HUES6 (cell line): Measurements from ENCODE around the gene SASH1.

ENCODE experiments used
- H3K27ac ChIP-seq: 2 replicates; pipeline ENCODE4 v1.7.0; 2013; ENCODE audit warnings: low read depth, mild to moderate bottlenecking, low read length, inconsistent platforms
- H3K27me3 ChIP-seq: 2 replicates; pipeline ENCODE4 v1.6.1; 2013; ENCODE audit warnings: low read length; ENCODE audit not compliant: control insufficient read depth, insufficient read depth
- H3K36me3 ChIP-seq: 2 replicates; pipeline ENCODE4 v1.6.1; 2013; ENCODE audit warnings: low read length; ENCODE audit not compliant: control insufficient read depth, insufficient read depth
- H3K4me1 ChIP-seq: 2 replicates; pipeline ENCODE4 v1.6.1; 2013; ENCODE audit warnings: low read length; ENCODE audit not compliant: control insufficient read depth, insufficient read depth
- H3K4me3 ChIP-seq: 2 replicates; pipeline ENCODE4 v1.5.1; 2013; ENCODE audit warnings: low read depth, low read length
- H3K9ac ChIP-seq: one replicate; pipeline ENCODE4 v1.6.1; 2013; ENCODE audit warnings: mild to moderate bottlenecking, low read length
- H3K9me3 ChIP-seq: 2 replicates; pipeline ENCODE4 v1.6.1; 2013; ENCODE audit warnings: low read depth, low read length; ENCODE audit not compliant: control insufficient read depth, insufficient read depth

SASH1 gene

DNA sequence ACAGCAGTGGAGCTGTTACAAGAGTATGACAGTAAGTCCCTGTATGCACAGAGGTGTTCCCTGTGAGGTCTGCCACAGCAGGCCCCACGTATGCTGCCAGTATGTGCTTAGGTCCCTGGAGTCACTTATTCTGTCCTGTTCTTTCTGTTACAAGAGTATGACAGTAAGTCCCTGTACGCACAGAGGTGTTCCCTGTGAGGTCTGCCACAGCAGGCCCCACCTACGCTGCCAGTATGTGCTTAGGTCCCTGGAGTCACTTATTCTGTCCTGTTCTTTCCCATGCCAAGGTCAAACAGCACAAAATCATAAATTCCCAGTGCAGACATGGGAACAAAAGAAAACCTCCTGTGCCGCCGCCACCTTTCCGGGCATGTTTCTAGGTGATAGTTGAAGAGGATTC lies 192.2 kb downstream of the SASH1 start:
- H3K27me3 ChIP-seq: no peaks in the 10 kb centered on the region
- no peak overlapping the region for H3K4me3 ChIP-seq
- no peak overlapping the region for H3K9ac ChIP-seq
- peaks cover 70% of the 10 kb centered on the region for H3K36me3 ChIP-seq
- H3K4me1 ChIP-seq: peaks cover 24% of the 10 kb centered on the region
- no peaks in the 10 kb centered on the region for H3K9me3 ChIP-seq
- H3K27ac ChIP-seq: no peak overlapping the region

DNA sequence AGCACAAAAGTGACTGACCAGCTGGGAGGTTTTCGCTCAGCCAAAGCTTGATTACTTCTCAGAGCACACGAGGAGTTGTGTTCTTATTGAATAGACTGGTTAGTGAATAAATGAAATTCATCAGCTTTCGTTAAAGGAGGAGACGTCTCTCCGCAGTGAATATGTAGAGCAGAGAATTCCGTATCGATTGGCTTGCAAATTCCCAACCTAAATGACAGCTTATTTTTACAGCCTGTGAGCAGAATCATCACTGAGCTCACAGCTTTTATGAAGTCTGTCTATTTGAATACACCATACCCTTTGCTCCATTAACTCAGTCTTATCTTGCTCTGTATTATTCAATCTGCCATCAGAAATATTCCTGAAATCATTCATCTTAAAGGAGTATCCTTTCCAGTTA lies 192.7 kb downstream of the SASH1 start:
- H3K9ac ChIP-seq: no peak overlapping the region
- no peak overlapping the region for H3K27ac ChIP-seq
- H3K27me3 ChIP-seq: no peaks in the 10 kb centered on the region
- no peak overlapping the region for H3K4me3 ChIP-seq
- H3K4me1 ChIP-seq: peaks cover 20% of the 10 kb centered on the region
- H3K9me3 ChIP-seq: no peaks in the 10 kb centered on the region
- peaks cover 75% of the 10 kb centered on the region for H3K36me3 ChIP-seq

DNA sequence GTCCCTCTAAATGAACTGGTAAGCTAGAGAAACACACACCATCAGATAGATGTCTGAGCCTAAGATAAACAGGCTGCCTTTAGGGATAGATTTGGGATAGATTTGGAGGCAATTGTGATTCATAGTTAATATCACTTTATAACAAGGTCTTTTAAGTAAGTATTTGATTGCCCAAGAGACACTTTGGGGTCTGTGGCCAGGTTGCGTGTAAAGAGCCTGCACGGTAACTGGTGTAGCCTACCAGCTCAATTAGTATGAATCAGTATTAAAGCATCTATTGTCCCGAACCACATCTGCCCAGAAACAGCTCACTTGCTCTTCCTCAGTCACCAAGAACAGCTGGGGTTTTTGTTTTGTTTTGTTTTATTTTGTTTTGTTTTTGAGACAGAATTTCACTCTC lies 193.3 kb downstream of the SASH1 start:
- H3K9ac ChIP-seq: no peak overlapping the region
- peaks cover 15% of the 10 kb centered on the region for H3K4me1 ChIP-seq
- H3K9me3 ChIP-seq: no peaks in the 10 kb centered on the region
- no peaks in the 10 kb centered on the region for H3K27me3 ChIP-seq
- no peak overlapping the region for H3K4me3 ChIP-seq
- no peak overlapping the region for H3K27ac ChIP-seq
- peaks cover 81% of the 10 kb centered on the region for H3K36me3 ChIP-seq

DNA sequence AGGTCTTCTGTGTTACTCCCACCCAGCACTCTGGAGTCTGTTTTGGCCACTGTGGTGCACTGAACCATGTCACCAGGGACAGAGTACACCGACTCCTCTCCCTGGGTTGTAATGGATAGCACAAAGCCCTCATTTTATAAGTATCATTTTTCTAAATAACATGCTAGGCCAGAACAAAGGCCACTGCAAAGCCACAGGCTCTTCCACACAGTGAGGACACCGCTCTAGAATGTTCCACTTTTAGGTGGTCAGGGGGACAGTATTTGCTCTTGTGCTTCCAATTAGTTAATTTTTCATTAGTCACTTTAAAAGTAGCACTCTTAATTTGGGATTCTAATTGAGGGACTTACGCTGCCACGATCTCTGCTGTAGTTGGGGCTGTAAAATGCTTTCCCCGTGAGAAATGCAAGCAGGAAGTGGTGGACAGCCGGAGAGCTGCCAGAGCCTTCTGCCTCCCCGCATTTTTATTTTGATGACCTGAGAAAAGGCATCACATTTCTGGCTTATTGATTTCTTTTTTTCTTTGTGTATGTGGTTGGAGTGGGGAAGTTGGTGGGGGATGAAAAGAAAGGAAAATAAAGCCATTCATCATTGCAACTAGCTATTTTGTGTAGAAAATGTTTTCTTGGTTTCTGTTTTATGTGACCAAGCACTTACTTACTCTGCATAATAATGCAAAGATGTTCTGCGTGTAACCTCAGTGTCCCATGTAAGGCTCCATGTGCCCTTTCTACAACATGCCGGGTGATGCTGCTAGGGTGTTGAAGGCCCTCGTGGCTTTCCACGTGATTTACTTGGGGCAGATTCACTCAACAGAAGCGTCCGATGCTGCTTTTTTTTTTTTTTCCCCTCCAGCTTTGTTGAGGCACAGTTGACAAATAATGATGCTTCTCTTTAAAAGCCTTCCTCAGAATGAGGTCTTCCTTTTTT lies 195.9 kb downstream of the SASH1 start:
- peaks cover 80% of the 10 kb centered on the region for H3K36me3 ChIP-seq
- H3K9me3 ChIP-seq: no peaks in the 10 kb centered on the region
- no peak overlapping the region for H3K4me3 ChIP-seq
- no peaks in the 10 kb centered on the region for H3K27me3 ChIP-seq
- H3K4me1 ChIP-seq: peaks cover 7% of the 10 kb centered on the region; the same call in 1 of the 2 replicates
- no peak overlapping the region for H3K9ac ChIP-seq
- no peak overlapping the region for H3K27ac ChIP-seq

DNA sequence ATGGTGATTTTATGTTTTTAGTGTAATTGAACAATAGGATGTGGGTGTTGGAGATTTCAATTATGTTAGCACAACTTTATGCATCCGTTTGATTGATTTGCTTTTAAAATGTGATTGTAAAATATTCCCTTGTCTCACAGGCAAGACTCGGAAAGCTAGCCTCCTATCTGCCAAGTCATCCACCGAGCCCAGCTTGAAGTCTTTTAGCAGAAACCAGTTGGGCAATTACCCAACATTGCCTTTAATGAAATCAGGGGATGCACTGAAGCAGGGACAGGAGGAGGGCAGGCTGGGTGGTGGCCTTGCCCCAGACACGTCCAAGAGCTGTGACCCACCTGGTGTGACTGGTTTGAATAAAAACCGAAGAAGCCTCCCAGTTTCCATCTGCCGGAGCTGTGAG lies 200.9 kb downstream of the SASH1 start:
- Histone ChIP-seq H3K4me1 (peaks cover under 1% of the 10 kb centered on the region; the same call in 1 of the 2 replicates), H3K27me3 (no peaks in the 10 kb centered on the region), H3K36me3 (peaks cover 83% of the 10 kb centered on the region), H3K27ac (no peak overlapping the region), H3K4me3 (no peak overlapping the region), H3K9ac (no peak overlapping the region), H3K9me3 (no peaks in the 10 kb centered on the region)

DNA sequence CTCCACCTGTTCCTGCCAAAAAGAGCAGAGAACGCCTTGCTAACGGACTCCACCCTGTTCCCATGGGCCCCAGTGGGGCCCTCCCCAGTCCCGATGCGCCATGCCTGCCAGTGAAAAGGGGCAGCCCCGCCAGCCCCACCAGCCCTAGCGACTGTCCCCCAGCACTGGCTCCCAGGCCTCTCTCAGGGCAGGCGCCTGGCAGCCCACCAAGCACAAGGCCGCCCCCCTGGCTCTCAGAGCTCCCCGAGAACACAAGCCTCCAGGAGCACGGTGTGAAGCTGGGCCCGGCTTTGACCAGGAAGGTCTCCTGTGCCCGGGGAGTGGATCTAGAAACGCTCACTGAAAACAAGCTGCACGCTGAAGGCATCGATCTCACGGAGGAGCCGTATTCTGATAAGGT lies 201.8 kb downstream of the SASH1 start:
- H3K9ac ChIP-seq: no peak overlapping the region
- peaks cover 91% of the 10 kb centered on the region for H3K36me3 ChIP-seq
- H3K27ac ChIP-seq: no peak overlapping the region
- H3K4me1 ChIP-seq: no peaks in the 10 kb centered on the region
- H3K27me3 ChIP-seq: no peaks in the 10 kb centered on the region
- no peaks in the 10 kb centered on the region for H3K9me3 ChIP-seq
- no peak overlapping the region for H3K4me3 ChIP-seq

DNA sequence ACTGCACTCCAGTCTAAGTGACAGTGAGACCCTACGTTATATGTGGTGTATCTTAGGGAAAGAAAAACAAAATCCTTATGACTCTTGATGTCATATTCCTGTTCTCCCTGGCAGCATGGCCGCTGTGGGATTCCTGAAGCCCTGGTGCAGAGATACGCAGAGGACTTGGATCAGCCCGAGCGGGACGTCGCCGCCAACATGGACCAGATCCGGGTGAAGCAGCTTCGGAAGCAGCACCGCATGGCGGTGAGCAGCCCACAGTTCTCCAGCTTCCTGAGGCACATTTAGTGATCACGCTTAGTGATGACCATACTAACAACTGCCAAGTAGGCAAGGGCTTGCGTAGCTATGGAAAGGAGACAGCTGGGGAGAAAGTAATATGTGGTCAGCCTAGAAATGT lies 203.3 kb downstream of the SASH1 start:
- Histone ChIP-seq H3K27me3 (no peaks in the 10 kb centered on the region), H3K9ac (no peak overlapping the region), H3K27ac (no peak overlapping the region), H3K36me3 (peaks cover 76% of the 10 kb centered on the region), H3K9me3 (no peaks in the 10 kb centered on the region), H3K4me1 (peaks cover 7% of the 10 kb centered on the region), H3K4me3 (no peak overlapping the region)

DNA sequence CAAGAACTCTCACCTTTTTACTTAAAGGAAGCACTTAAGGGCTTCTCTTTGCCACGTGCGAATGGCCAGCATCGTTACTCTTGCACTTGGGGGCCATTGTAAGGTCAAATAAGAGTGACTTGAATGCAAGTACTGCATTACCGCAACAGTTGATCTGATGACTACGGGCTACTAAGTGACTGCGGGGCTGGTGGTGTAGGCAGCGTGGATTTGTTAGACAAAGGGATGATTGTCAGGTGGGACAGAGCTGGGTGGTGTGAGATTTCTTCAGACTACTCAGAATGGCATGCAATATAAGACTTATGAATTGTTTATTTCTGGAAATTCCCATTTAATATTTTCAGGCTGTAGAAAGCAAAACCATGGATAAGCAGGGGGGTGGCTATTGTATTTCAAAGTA lies 204.5 kb downstream of the SASH1 start:
- Histone ChIP-seq H3K9me3 (no peaks in the 10 kb centered on the region), H3K4me3 (no peak overlapping the region), H3K36me3 (peaks cover 66% of the 10 kb centered on the region), H3K4me1 (peaks cover 7% of the 10 kb centered on the region), H3K27ac (no peak overlapping the region), H3K27me3 (no peaks in the 10 kb centered on the region), H3K9ac (no peak overlapping the region)

DNA sequence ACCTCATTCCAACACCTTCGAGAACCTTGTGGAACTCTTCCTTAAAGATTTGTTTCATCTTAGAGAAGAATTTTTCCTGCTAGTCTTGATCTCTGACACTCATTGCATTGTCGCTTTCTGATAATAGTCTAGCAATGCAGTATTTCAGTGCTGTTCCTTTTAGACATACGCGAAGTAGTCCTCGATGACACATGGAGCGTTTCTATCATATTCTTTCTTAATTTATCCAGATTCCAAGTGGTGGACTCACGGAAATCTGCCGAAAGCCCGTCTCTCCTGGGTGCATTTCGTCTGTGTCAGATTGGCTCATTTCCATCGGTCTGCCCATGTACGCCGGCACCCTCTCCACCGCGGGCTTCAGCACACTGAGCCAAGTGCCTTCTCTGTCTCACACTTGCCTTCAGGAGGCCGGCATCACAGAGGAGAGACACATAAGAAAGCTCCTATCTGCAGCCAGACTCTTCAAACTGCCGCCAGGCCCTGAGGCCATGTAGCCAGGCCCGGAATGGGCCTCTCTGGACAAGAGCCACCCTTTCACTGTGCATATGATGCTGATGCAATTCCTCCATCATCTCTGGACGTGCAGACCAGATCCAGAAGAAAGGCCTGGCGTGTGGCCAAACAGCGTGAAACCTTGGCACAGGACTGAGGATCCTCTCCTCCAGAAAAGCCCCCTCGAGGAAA lies 205.6 kb downstream of the SASH1 start:
- Histone ChIP-seq H3K9ac (no peak overlapping the region), H3K4me3 (no peak overlapping the region), H3K4me1 (peaks cover 7% of the 10 kb centered on the region), H3K9me3 (no peaks in the 10 kb centered on the region), H3K36me3 (peaks cover 58% of the 10 kb centered on the region), H3K27me3 (no peaks in the 10 kb centered on the region), H3K27ac (no peak overlapping the region)

DNA sequence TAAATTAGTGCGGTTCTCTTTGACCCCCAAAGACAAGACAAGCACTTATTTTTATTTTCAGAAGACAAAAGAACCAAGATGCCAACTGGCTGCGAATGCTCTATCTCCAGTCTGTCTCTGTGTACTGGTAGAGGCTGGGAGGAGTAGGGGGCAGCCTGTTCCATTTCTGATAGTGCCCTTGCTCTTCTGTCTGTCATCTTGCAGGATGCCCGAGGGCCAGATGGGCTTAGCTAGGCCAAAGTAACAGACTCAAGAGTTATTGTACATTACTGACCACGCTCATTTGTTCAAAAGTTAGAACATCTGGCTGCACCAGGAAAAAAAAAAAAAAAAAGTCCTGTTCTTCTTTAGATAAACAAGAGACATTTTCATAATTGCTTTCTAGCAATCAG lies 206.1 kb downstream of the SASH1 start:
- H3K36me3 ChIP-seq: peaks cover 53% of the 10 kb centered on the region
- no peak overlapping the region for H3K4me3 ChIP-seq
- H3K27ac ChIP-seq: no peak overlapping the region
- H3K9me3 ChIP-seq: 0 out of 2 replicates have a peak, but pooled peaks cover 2% of the 10 kb centered on the region
- H3K27me3 ChIP-seq: no peaks in the 10 kb centered on the region
- no peak overlapping the region for H3K9ac ChIP-seq
- H3K4me1 ChIP-seq: peaks cover 7% of the 10 kb centered on the region

DNA sequence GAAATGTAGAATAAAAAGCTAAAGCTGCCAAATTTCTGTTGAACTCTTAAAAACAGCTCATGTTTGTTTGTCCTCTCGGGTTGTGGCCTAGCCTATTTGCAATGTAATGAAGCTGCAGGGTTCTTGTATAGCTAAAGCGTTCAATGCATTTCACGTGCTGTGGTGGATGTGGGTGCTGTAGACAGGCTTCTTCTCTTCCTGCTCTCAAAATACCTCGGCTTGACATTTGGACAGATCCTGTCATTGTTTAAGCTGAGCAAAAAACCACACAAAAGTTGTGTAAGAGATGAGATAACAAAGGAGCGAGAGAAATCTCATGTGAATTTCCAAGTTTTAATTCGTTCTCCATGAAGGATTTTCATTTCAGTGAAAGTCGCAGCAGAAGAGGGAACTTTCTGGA lies 207.9 kb downstream of the SASH1 start:
- Histone ChIP-seq H3K9me3 (peaks cover 5% of the 10 kb centered on the region; the same call in 1 of the 2 replicates), H3K27me3 (no peaks in the 10 kb centered on the region), H3K4me3 (no peak overlapping the region), H3K9ac (no peak overlapping the region), H3K36me3 (peaks cover 35% of the 10 kb centered on the region), H3K27ac (no peak overlapping the region), H3K4me1 (peaks cover 7% of the 10 kb centered on the region)
